Adipocyte (in vitro differentiated cells): ENCODE results near the gene GRIP2.
A peak's percentile ranks its signal among the peaks of the same experiment; 100 is the strongest.

ENCODE experiments used
- DNase-seq: peaks from one replicate; pipeline ENCODE4 v3.0.0-alpha.2; 2015; ENCODE audit warnings: low read depth
- H3K27me3 ChIP-seq: replicated peaks from 2 replicates; pipeline ENCODE4 v1.7.0; 2013; ENCODE audit warnings: mild to moderate bottlenecking, low read length, moderate library complexity; ENCODE audit not compliant: control insufficient read depth, insufficient read depth
- H3K36me3 ChIP-seq: 2 replicates; pipeline ENCODE4 v1.7.0; 2013; ENCODE audit warnings: low read length, mild to moderate bottlenecking, moderate library complexity; ENCODE audit not compliant: control insufficient read depth, insufficient read depth, severe bottlenecking
- H3K4me1 ChIP-seq: 2 replicates; pipeline ENCODE4 v1.7.0; 2013; ENCODE audit warnings: mild to moderate bottlenecking, low read length, moderate library complexity; ENCODE audit not compliant: control insufficient read depth, insufficient read depth
- H3K4me3 ChIP-seq: 2 replicates; pipeline ENCODE4 v1.7.0; 2013; ENCODE audit warnings: mild to moderate bottlenecking, low read length, moderate library complexity
- H3K9ac ChIP-seq: 2 replicates; pipeline ENCODE4 v1.7.0; 2013; ENCODE audit warnings: mild to moderate bottlenecking, low read length, moderate library complexity
- H3K9me3 ChIP-seq: 2 replicates; pipeline ENCODE4 v1.7.0; 2013; ENCODE audit warnings: mild to moderate bottlenecking, low read length, moderate library complexity; ENCODE audit not compliant: control insufficient read depth

GRIP2 gene

GRCh38 chr3:14461006-14461747 lies 79.0 kb downstream of the GRIP2 start:
- H3K9ac ChIP-seq = peak overlapping the region; percentile 21
- H3K4me3 ChIP-seq = no peak overlapping the region
- H3K36me3 ChIP-seq = peaks cover 15% of the 10 kb centered on the region
- no peaks in the 10 kb centered on the region for H3K9me3 ChIP-seq
- no peaks in the 10 kb centered on the region for H3K27me3 ChIP-seq
- H3K4me1 ChIP-seq = peaks cover 20% of the 10 kb centered on the region
- no peak for DNase-seq

- peaks cover 20% of the 10 kb centered on the region for H3K4me1 ChIP-seq
- H3K9me3 ChIP-seq = no peaks in the 10 kb centered on the region
- DNase-seq = peak; percentile 86
- peaks cover 15% of the 10 kb centered on the region for H3K36me3 ChIP-seq
- no peaks in the 10 kb centered on the region for H3K27me3 ChIP-seq
- no peak overlapping the region for H3K4me3 ChIP-seq
- peak overlapping the region; percentile 15 for H3K9ac ChIP-seq
Observed at GRCh38 chr3:14460342-14461005, 79.7 kb downstream of the GRIP2 start.

- DNase-seq = no peak
- H3K9ac ChIP-seq = no peak overlapping the region
- peaks cover 12% of the 10 kb centered on the region for H3K36me3 ChIP-seq
- H3K9me3 ChIP-seq = no peaks in the 10 kb centered on the region
- H3K27me3 ChIP-seq = no peaks in the 10 kb centered on the region
- H3K4me1 ChIP-seq = peaks cover 20% of the 10 kb centered on the region
- no peak overlapping the region for H3K4me3 ChIP-seq
Observed at GRCh38 chr3:14459787-14460186, 80.4 kb downstream of the GRIP2 start.

GRCh38 chr3:14459384-14459783 lies 80.8 kb downstream of the GRIP2 start:
- Histone ChIP-seq H3K36me3 (peaks cover 9% of the 10 kb centered on the region), H3K9ac (no peak overlapping the region), H3K4me3 (no peak overlapping the region), H3K27me3 (no peaks in the 10 kb centered on the region), H3K9me3 (no peaks in the 10 kb centered on the region), H3K4me1 (peaks cover 20% of the 10 kb centered on the region)
- no peak for DNase-seq

GRCh38 chr3:14458434-14459275 lies 81.5 kb downstream of the GRIP2 start:
- DNase-seq = no peak
- H3K27me3 ChIP-seq = no peaks in the 10 kb centered on the region
- peaks cover 6% of the 10 kb centered on the region for H3K36me3 ChIP-seq
- peaks cover 22% of the 10 kb centered on the region for H3K4me1 ChIP-seq
- H3K9ac ChIP-seq = no peak overlapping the region
- no peaks in the 10 kb centered on the region for H3K9me3 ChIP-seq
- no peak overlapping the region for H3K4me3 ChIP-seq

- DNase-seq = no peak
- Histone ChIP-seq H3K27me3 (no peaks in the 10 kb centered on the region), H3K9ac (no peak overlapping the region), H3K36me3 (peaks cover 4% of the 10 kb centered on the region), H3K4me1 (peaks cover 27% of the 10 kb centered on the region), H3K9me3 (no peaks in the 10 kb centered on the region), H3K4me3 (no peak overlapping the region)
Observed at GRCh38 chr3:14457999-14458398, 82.1 kb downstream of the GRIP2 start.

- Histone ChIP-seq H3K36me3 (no peaks in the 10 kb centered on the region), H3K9me3 (no peaks in the 10 kb centered on the region), H3K27me3 (no peaks in the 10 kb centered on the region), H3K4me3 (no peak overlapping the region), H3K4me1 (peaks cover 31% of the 10 kb centered on the region), H3K9ac (no peak overlapping the region)
- DNase-seq = no peak
Observed at GRCh38 chr3:14457481-14457880, 82.7 kb downstream of the GRIP2 start.

- Histone ChIP-seq H3K27me3 (no peaks in the 10 kb centered on the region), H3K4me3 (no peak overlapping the region), H3K9ac (no peak overlapping the region), H3K4me1 (peaks cover 38% of the 10 kb centered on the region), H3K9me3 (no peaks in the 10 kb centered on the region), H3K36me3 (no peaks in the 10 kb centered on the region)
- no peak for DNase-seq
Observed at GRCh38 chr3:14456794-14457193, 83.3 kb downstream of the GRIP2 start.

GRCh38 chr3:14455571-14456317 lies 84.4 kb downstream of the GRIP2 start:
- DNase-seq = no peak
- Histone ChIP-seq H3K36me3 (no peaks in the 10 kb centered on the region), H3K4me3 (no peak overlapping the region)

GRCh38 chr3:14454639-14455310 lies 85.4 kb downstream of the GRIP2 start:
- Histone ChIP-seq H3K36me3 (peaks cover 3% of the 10 kb centered on the region), H3K4me3 (no peak overlapping the region), H3K4me1 (peaks cover 23% of the 10 kb centered on the region), H3K27me3 (no peaks in the 10 kb centered on the region), H3K9ac (no peak overlapping the region), H3K9me3 (no peaks in the 10 kb centered on the region)
- DNase-seq = no peak

More at GRCh38 chr3:14455571-14456317, 84.4 kb downstream of the GRIP2 start:
- Histone ChIP-seq H3K4me1 (peaks cover 32% of the 10 kb centered on the region), H3K9me3 (no peaks in the 10 kb centered on the region), H3K27me3 (no peaks in the 10 kb centered on the region), H3K9ac (no peak overlapping the region)
